Stimulated activated CD8-positive, alpha-beta memory T cell treated with anti-CD3 and anti-CD28 coated beads, Interleukin-12 subunit alpha, Interleukin-12 subunit beta, amount 100 ng/mL, for 4 hours (primary cell): ENCODE data around the gene EPHB1.
"Not testable (repeated sequence)": the region's sequence is repeated elsewhere in the genome, so short reads cannot be mapped to it uniquely, and the experiment has no call there.

Experiments
- DNase-seq: peaks from one replicate; pipeline ENCODE4 v3.0.0-alpha.2; 2020; ENCODE audit warnings: low read depth

The EPHB1 gene

DNA sequence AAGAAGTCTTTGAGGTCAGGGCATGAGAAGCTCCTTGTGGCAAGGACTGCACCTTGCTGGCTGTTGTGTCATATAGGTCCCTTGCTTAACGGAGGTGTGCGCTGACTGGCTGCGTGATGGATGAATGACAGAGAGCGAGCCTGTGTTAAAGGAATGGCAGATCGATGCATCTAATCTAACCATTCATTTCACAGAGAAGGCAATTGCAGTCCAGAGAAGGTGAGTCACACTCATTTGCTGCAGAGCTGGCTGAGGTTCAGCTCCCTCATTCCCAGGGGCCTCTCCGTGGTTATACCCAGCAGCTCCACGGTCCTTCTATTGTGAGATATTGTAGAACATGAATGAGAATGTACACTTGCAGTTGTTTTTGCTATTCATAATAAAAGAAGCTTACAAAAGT is 289.3 kb downstream of the EPHB1 start:
- no peak for DNase-seq

DNA sequence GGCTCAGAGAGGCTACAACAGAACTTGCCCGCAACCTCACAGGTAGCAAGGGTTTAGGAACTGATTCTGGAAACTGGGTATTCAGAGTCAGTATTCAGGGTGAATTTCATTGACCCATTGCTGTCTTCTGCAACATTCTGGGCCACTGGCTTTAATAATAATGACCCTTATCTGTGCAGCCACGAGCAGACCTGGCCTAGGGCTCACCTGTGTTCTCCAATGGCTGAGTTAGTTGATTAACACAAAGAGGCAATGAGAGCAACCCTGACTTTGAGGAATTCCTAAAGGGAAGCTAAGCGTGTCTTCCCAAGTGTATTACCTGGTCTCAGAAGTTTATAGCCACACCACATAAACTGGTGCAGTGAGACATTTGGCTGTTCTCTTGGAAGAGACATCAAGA is 289.9 kb downstream of the EPHB1 start:
- no peak for DNase-seq

GRCh38 chr3:135085652-135086436 is 290.8 kb downstream of the EPHB1 start:
- no peak for DNase-seq

DNA sequence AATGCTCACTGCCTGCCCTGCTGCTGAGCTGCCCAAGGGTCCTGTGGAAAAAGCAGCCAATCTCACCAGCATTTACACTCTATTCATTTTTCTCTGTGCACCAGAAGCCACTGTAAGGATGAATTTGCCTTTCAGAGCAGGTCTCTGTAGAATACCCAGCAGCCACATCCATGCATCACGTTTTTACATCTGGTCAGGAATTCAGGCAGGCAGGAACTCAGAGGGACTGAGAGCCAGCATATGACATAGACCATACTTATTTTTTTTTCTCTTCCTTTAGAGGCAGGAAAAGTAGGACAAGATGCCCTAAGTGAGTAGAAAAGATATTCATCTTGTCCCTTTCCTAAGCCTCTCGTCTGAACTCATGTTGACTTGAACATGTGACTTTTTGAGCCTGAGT is 292.7 kb downstream of the EPHB1 start:
- no peak for DNase-seq

- no peak for DNase-seq
Observed at GRCh38 chr3:135089451-135089850, 294.4 kb downstream of the EPHB1 start.

- DNase-seq, result no peak
Observed at GRCh38 chr3:135090020-135090717, 295.1 kb downstream of the EPHB1 start.

DNA sequence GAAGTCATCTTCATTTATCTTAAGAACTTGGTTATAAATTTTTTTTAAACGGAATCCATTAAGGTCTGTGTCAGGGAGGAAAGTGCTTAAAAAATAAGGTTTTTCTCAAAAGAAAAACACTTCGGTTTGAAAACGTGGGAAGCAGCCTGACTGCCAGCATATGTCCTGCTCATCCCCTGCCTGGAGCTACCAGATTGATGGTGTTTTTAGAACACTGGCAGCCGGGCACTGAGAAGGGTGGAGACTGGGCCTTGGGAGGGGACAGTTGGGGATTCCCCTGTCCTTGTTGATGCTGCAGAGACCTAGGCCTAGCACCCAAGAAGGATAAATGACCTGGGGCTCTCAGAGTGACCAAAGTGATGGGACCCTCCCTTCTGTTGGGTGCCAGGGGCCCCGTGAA is 296.9 kb downstream of the EPHB1 start:
- DNase-seq, result no peak

DNA sequence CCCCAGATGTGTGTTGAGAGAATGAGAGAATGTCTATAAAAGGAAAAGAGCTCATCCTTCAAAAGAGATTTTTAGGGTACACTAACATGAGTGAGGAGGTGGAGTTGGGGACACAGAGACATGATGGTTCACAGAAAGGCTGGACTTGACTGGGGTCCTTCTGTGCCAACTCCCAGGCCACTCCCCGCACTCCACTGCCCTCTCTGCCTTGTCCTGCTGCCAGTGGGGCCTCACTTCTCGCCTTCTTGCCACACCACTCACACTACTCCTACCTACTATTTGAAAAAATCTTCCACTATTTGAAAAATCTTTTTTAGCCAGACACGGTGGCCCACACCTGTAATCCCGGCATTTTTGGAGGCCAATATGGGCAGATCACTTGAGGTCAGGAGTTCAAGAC is 298.1 kb downstream of the EPHB1 start:
- no peak for DNase-seq

- no peak for DNase-seq
Observed at GRCh38 chr3:135097276-135097946, 302.4 kb downstream of the EPHB1 start.

GRCh38 chr3:135099734-135100355 is 304.8 kb downstream of the EPHB1 start:
- no peak for DNase-seq

DNA sequence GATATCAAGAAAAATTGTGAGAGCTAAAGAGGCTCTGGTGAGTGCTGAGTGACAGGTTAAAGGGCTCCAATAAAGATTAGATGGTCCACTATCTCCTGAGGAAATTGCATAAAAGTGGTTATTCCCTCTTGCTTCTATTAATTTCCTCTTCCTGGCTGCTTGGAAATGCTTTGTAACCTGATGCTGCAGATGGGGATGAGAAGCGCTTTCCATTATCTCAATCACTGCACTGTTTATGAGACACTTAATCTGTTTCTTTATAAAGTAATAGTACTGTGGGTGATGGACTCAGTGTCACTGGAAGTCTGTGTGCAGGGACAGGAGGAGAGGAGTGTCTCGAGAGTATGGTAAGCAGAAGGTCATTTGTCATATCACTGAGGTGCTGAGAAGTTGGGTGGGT is 305.3 kb downstream of the EPHB1 start:
- no peak for DNase-seq

DNA sequence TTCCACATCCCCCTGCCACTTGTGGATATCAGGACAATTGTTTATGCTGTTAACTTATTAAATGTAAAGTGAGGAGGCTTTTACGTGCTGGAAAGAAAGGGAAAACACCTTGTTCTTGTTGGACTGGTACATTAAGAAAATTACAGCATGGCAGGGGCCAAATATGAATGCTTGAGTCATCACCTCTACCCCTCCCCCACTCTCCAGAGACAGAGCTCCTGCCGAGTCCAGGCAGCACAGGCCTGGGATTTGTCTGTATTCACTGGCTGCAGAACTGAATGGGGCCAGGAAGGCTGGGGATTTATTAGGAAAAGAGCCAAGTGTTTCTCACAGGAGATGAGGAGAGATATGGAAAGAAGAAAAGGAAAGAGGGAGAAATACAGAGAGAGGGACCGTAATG is 308.9 kb downstream of the EPHB1 start:
- no peak for DNase-seq

GRCh38 chr3:135106445-135106844 is 311.4 kb downstream of the EPHB1 start:
- DNase-seq, result no peak

GRCh38 chr3:135107043-135107442 is 312.0 kb downstream of the EPHB1 start:
- DNase-seq, result no peak

- no peak for DNase-seq
Observed at GRCh38 chr3:135109681-135110080, 314.6 kb downstream of the EPHB1 start.

GRCh38 chr3:135114551-135114950 is 319.5 kb downstream of the EPHB1 start:
- not testable (repeated sequence) for DNase-seq

- no peak for DNase-seq
Observed at GRCh38 chr3:135117977-135118376, 322.9 kb downstream of the EPHB1 start.

DNA sequence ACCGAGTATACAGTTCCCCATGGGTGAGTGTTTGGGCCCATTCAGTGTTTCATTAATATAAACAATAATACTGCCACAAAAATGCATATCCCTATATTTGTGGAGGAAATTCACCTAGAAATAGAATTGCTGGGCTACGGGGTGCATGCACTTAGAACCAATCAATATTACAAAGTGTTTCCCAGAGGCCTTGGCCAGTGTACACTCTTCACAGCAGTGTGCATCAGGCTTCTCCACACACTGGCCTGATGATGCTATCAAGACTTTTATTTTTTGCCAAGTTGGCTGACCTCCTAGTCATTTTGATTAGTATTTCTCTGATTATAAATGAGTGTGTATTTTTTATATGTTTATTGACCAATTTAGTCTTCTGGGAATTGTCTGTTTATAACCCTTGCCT is 323.7 kb downstream of the EPHB1 start:
- no peak for DNase-seq

- no peak for DNase-seq
Observed at GRCh38 chr3:135125171-135125801, 330.2 kb downstream of the EPHB1 start.

- DNase-seq, result no peak
Observed at GRCh38 chr3:135127946-135128470, 332.9 kb downstream of the EPHB1 start.

- no peak for DNase-seq
Observed at GRCh38 chr3:135128818-135129217, 333.8 kb downstream of the EPHB1 start.

DNA sequence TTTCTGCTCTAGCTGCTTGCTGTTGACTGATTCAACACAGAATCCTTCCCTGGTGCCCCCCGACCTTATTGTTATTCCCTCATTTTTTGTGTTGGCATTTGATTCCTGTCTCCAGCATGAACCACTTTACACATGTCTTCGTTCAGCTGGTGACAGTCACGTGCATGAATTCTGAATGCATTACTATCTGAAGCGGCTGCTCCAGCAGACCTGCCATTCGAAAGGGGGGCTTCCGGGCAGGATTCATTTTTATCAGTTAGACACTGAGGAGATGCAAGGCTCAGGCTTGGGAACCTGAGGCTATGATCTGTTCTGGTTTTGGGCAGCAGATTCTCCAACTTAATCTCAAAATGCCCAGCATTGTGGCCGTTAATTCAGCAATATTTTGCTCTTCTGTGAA is 336.2 kb downstream of the EPHB1 start:
- no peak for DNase-seq
